Measurements from ENCODE around the gene CAV2.

CAV2 gene

GRCh38 chr7:116496653-116497052 lies 2.9 kb upstream of the CAV2 start:
- Histone ChIP-seq H3K4me3 (ENCODE audit: low read length) (no peak overlapping the region), H3K27me3 (ENCODE audit: control insufficient read depth, insufficient read depth, low read length) (no peaks in the 10 kb centered on the region), H3K4me1 (ENCODE audit: control insufficient read depth, insufficient read depth, low read length) (peaks cover 20% of the 10 kb centered on the region), H3K4me2 (ENCODE audit: low read length) (no peak overlapping the region), H3K9ac (ENCODE audit: low read depth, low read length) (no peak overlapping the region), H3K9me3 (replicated peaks; ENCODE audit: low read length) (no peaks in the 10 kb centered on the region), H3K36me3 (ENCODE audit: insufficient read depth, low read length) (peaks cover 13% of the 10 kb centered on the region)

- Histone ChIP-seq H3K36me3 (ENCODE audit: insufficient read depth, low read length) (peaks cover 20% of the 10 kb centered on the region), H3K27me3 (ENCODE audit: control insufficient read depth, insufficient read depth, low read length) (no peaks in the 10 kb centered on the region), H3K4me3 (ENCODE audit: low read length) (no peak overlapping the region), H3K9ac (ENCODE audit: low read depth, low read length) (no peak overlapping the region), H3K9me3 (replicated peaks; ENCODE audit: low read length) (no peaks in the 10 kb centered on the region), H3K4me1 (ENCODE audit: control insufficient read depth, insufficient read depth, low read length) (peaks cover 26% of the 10 kb centered on the region), H3K4me2 (ENCODE audit: low read length) (no peak overlapping the region)
Measured at GRCh38 chr7:116497708-116498107, 1.8 kb upstream of the CAV2 start.

GRCh38 chr7:116500078-116500853 lies 728 bp downstream of the CAV2 start:
- Histone ChIP-seq H3K36me3 (ENCODE audit: insufficient read depth, low read length) (peaks cover 34% of the 10 kb centered on the region), H3K4me2 (ENCODE audit: low read length) (peak overlapping the region; percentile 86), H3K27me3 (ENCODE audit: control insufficient read depth, insufficient read depth, low read length) (no peaks in the 10 kb centered on the region), H3K4me3 (ENCODE audit: low read length) (peak overlapping the region; percentile 79), H3K9me3 (replicated peaks; ENCODE audit: low read length) (no peaks in the 10 kb centered on the region), H3K9ac (ENCODE audit: low read depth, low read length) (peak overlapping the region; percentile 97), H3K4me1 (ENCODE audit: control insufficient read depth, insufficient read depth, low read length) (peaks cover 30% of the 10 kb centered on the region)

GRCh38 chr7:116501425-116502167 lies 2.1 kb downstream of the CAV2 start:
- no peaks in the 10 kb centered on the region for H3K9me3 ChIP-seq (replicated peaks; ENCODE audit: low read length)
- H3K4me1 ChIP-seq (ENCODE audit: control insufficient read depth, insufficient read depth, low read length), result peaks cover 30% of the 10 kb centered on the region
- H3K36me3 ChIP-seq (ENCODE audit: insufficient read depth, low read length), result peaks cover 47% of the 10 kb centered on the region
- no peaks in the 10 kb centered on the region for H3K27me3 ChIP-seq (ENCODE audit: control insufficient read depth, insufficient read depth, low read length)
- H3K4me3 ChIP-seq (ENCODE audit: low read length), result peak overlapping the region; percentile 79
- peak overlapping the region; percentile 86 for H3K4me2 ChIP-seq (ENCODE audit: low read length)
- peak overlapping the region; percentile 97 for H3K9ac ChIP-seq (ENCODE audit: low read depth, low read length)

- H3K4me1 ChIP-seq (ENCODE audit: control insufficient read depth, insufficient read depth, low read length), result peaks cover 30% of the 10 kb centered on the region
- H3K4me3 ChIP-seq (ENCODE audit: low read length), result peak overlapping the region; percentile 79
- no peaks in the 10 kb centered on the region for H3K9me3 ChIP-seq (replicated peaks; ENCODE audit: low read length)
- peak overlapping the region; percentile 86 for H3K4me2 ChIP-seq (ENCODE audit: low read length)
- peaks cover 52% of the 10 kb centered on the region for H3K36me3 ChIP-seq (ENCODE audit: insufficient read depth, low read length)
- peak overlapping the region; percentile 97 for H3K9ac ChIP-seq (ENCODE audit: low read depth, low read length)
- no peaks in the 10 kb centered on the region for H3K27me3 ChIP-seq (ENCODE audit: control insufficient read depth, insufficient read depth, low read length)
Measured at GRCh38 chr7:116502201-116503096, 2.9 kb downstream of the CAV2 start.

GRCh38 chr7:116503835-116504234 lies 4.3 kb downstream of the CAV2 start:
- Histone ChIP-seq H3K9me3 (replicated peaks; ENCODE audit: low read length) (no peaks in the 10 kb centered on the region), H3K9ac (ENCODE audit: low read depth, low read length) (no peak overlapping the region), H3K36me3 (ENCODE audit: insufficient read depth, low read length) (peaks cover 62% of the 10 kb centered on the region), H3K27me3 (ENCODE audit: control insufficient read depth, insufficient read depth, low read length) (no peaks in the 10 kb centered on the region), H3K4me3 (ENCODE audit: low read length) (no peak overlapping the region), H3K4me2 (ENCODE audit: low read length) (peak overlapping the region; percentile 86), H3K4me1 (ENCODE audit: control insufficient read depth, insufficient read depth, low read length) (peaks cover 29% of the 10 kb centered on the region)

GRCh38 chr7:116505278-116505677 lies 5.7 kb downstream of the CAV2 start:
- H3K27me3 ChIP-seq (ENCODE audit: control insufficient read depth, insufficient read depth, low read length), result no peaks in the 10 kb centered on the region
- peaks cover 33% of the 10 kb centered on the region for H3K4me1 ChIP-seq (ENCODE audit: control insufficient read depth, insufficient read depth, low read length)
- H3K9me3 ChIP-seq (replicated peaks; ENCODE audit: low read length), result no peaks in the 10 kb centered on the region
- H3K9ac ChIP-seq (ENCODE audit: low read depth, low read length), result no peak overlapping the region
- H3K4me3 ChIP-seq (ENCODE audit: low read length), result no peak overlapping the region
- H3K4me2 ChIP-seq (ENCODE audit: low read length), result peak overlapping the region; percentile 4
- peaks cover 68% of the 10 kb centered on the region for H3K36me3 ChIP-seq (ENCODE audit: insufficient read depth, low read length)

GRCh38 chr7:116505823-116506222 lies 6.3 kb downstream of the CAV2 start:
- H3K36me3 ChIP-seq (ENCODE audit: insufficient read depth, low read length), result peaks cover 63% of the 10 kb centered on the region
- H3K4me3 ChIP-seq (ENCODE audit: low read length), result no peak overlapping the region
- H3K4me1 ChIP-seq (ENCODE audit: control insufficient read depth, insufficient read depth, low read length), result peaks cover 37% of the 10 kb centered on the region
- no peaks in the 10 kb centered on the region for H3K9me3 ChIP-seq (replicated peaks; ENCODE audit: low read length)
- peak overlapping the region; percentile 35 for H3K4me2 ChIP-seq (ENCODE audit: low read length)
- H3K27me3 ChIP-seq (ENCODE audit: control insufficient read depth, insufficient read depth, low read length), result no peaks in the 10 kb centered on the region
- H3K9ac ChIP-seq (ENCODE audit: low read depth, low read length), result no peak overlapping the region

GRCh38 chr7:116509982-116510579 lies 10.5 kb downstream of the CAV2 start:
- Histone ChIP-seq H3K9me3 (replicated peaks; ENCODE audit: low read length) (no peaks in the 10 kb centered on the region), H3K4me3 (ENCODE audit: low read length) (no peak overlapping the region), H3K4me2 (ENCODE audit: low read length) (no peak overlapping the region), H3K9ac (ENCODE audit: low read depth, low read length) (no peak overlapping the region), H3K36me3 (ENCODE audit: insufficient read depth, low read length) (peaks cover 36% of the 10 kb centered on the region), H3K27me3 (ENCODE audit: control insufficient read depth, insufficient read depth, low read length) (no peaks in the 10 kb centered on the region), H3K4me1 (ENCODE audit: control insufficient read depth, insufficient read depth, low read length) (peaks cover 37% of the 10 kb centered on the region)

GRCh38 chr7:116510795-116511194 lies 11.3 kb downstream of the CAV2 start:
- Histone ChIP-seq H3K27me3 (ENCODE audit: control insufficient read depth, insufficient read depth, low read length) (no peaks in the 10 kb centered on the region), H3K9me3 (replicated peaks; ENCODE audit: low read length) (no peaks in the 10 kb centered on the region), H3K4me2 (ENCODE audit: low read length) (peak overlapping the region; percentile 83), H3K9ac (ENCODE audit: low read depth, low read length) (peak overlapping the region; percentile 79), H3K36me3 (ENCODE audit: insufficient read depth, low read length) (peaks cover 29% of the 10 kb centered on the region), H3K4me3 (ENCODE audit: low read length) (peak overlapping the region; percentile 62), H3K4me1 (ENCODE audit: control insufficient read depth, insufficient read depth, low read length) (peaks cover 37% of the 10 kb centered on the region)
